ENCODE data around the gene ADAMTS14. TPM values are rescaled to one million over a fixed set of nuclear protein-coding genes. Genes with fewer than 3 reads are reported as not detected.

ADAMTS14 gene
- total RNA-seq, 1 donor from 2014 or later: 0.19 TPM

DNA sequence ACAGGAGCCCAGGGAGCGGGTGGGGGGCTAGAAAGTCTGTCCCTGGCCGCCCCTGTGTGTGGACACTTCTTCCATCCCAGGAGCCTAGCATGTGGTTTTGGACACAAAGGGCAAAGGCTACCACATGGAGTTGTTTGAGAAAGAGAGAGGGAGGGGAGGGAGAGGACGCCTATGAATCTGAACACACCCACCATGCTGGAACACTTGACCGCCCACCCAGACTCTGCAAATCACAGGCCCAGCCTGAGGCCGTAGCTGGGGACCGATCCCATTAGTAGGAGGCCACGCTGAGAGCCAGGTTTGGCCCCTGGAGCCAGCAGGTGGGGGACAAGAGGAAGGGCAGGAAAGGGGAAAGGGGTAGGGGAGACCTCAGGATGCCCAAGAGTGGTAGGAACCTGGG, 39.6 kb downstream of the ADAMTS14 start:
- Mint-ChIP-seq H3K4me1 (peaks cover 23% of the 10 kb centered on the region), H3K36me3 (ENCODE audit: low read depth) (no peaks in the 10 kb centered on the region), H3K9me3 (no peaks in the 10 kb centered on the region), H3K4me3 (no peak overlapping the region), H3K27ac (ENCODE audit: unreplicated experiment) (no peak overlapping the region), H3K27me3 (ENCODE audit: low read depth) (no peaks in the 10 kb centered on the region)
- TF ChIP-seq CTCF (conservative IDR thresholded peaks at IDR 0.05): no peak
- DNase-seq (ENCODE audit: low read depth, low spot score): no peak

DNA sequence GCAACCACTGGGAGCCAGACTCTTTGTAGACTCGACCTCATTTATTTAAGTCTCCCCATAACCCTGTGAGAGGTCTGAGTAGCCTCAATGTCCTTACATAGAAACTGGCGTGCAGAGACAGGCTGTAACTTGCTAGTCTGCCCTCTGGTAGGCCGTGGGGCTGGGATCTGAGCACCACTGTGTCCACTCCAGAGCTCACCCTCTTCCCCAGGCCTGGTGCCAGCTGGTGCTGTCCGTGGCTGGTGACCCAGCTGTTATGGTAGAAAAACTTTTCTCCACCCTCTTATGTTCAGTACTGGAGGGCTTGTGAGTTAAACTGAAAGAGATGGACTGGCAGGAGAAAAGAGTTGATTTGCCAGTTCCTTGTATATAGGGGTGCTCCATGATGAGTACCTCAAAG, 41.9 kb downstream of the ADAMTS14 start:
- no peak overlapping the region for H3K27ac Mint-ChIP-seq (ENCODE audit: unreplicated experiment)
- no peak for DNase-seq (ENCODE audit: low read depth, low spot score)
- H3K27me3 Mint-ChIP-seq (ENCODE audit: low read depth): no peaks in the 10 kb centered on the region
- H3K4me3 Mint-ChIP-seq: no peak overlapping the region
- TF ChIP-seq CTCF (conservative IDR thresholded peaks at IDR 0.05): no peak
- H3K4me1 Mint-ChIP-seq: peaks cover 26% of the 10 kb centered on the region
- H3K9me3 Mint-ChIP-seq: no peaks in the 10 kb centered on the region
- H3K36me3 Mint-ChIP-seq (ENCODE audit: low read depth): no peaks in the 10 kb centered on the region

DNA sequence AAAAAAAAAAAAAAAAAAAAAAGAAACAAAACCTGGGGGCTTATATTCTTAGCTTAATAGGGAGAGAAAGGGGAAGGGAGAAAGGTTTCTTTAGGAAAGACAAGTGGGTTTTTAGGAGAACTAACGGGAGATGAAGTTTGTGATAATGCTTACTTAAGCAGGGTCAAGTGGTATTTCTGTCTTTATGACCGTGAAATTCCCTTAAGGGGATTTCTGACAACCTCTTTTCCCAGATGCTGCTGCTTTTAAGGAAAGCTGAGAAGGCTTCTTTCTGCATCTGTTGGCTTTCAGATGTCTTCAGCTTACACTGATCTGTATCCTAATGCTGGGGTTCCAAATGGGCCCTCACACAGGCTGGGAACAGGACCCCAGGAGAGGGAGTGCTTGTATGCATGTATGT, 42.6 kb downstream of the ADAMTS14 start:
- Mint-ChIP-seq H3K27ac (ENCODE audit: unreplicated experiment) (peak overlapping the region; percentile 57), H3K36me3 (ENCODE audit: low read depth) (no peaks in the 10 kb centered on the region), H3K9me3 (no peaks in the 10 kb centered on the region), H3K4me1 (peaks cover 26% of the 10 kb centered on the region), H3K27me3 (ENCODE audit: low read depth) (no peaks in the 10 kb centered on the region), H3K4me3 (no peak overlapping the region)
- TF ChIP-seq CTCF (conservative IDR thresholded peaks at IDR 0.05): no peak
- no peak for DNase-seq (ENCODE audit: low read depth, low spot score)

GRCh38 chr10:70715853-70716795, 43.8 kb downstream of the ADAMTS14 start:
- no peak for TF ChIP-seq CTCF (conservative IDR thresholded peaks at IDR 0.05)
- H3K4me1 Mint-ChIP-seq: peaks cover 26% of the 10 kb centered on the region
- peak; percentile 11 for DNase-seq (ENCODE audit: low read depth, low spot score)
- no peaks in the 10 kb centered on the region for H3K9me3 Mint-ChIP-seq
- peak overlapping the region; percentile 31 for H3K4me3 Mint-ChIP-seq
- no peaks in the 10 kb centered on the region for H3K36me3 Mint-ChIP-seq (ENCODE audit: low read depth)
- no peaks in the 10 kb centered on the region for H3K27me3 Mint-ChIP-seq (ENCODE audit: low read depth)
- peak overlapping the region; percentile 91 for H3K27ac Mint-ChIP-seq (ENCODE audit: unreplicated experiment)

- Mint-ChIP-seq H3K27me3 (ENCODE audit: low read depth) (no peaks in the 10 kb centered on the region), H3K9me3 (no peaks in the 10 kb centered on the region), H3K27ac (ENCODE audit: unreplicated experiment) (no peak overlapping the region), H3K36me3 (ENCODE audit: low read depth) (no peaks in the 10 kb centered on the region), H3K4me3 (no peak overlapping the region), H3K4me1 (no peaks in the 10 kb centered on the region)
- DNase-seq (ENCODE audit: low read depth, low spot score): no peak
- TF ChIP-seq CTCF (conservative IDR thresholded peaks at IDR 0.05): no peak
Observed at GRCh38 chr10:70722820-70723424, 50.6 kb downstream of the ADAMTS14 start.

All from neural crest cell (in vitro differentiated cells).